K562 (cell line): ENCODE results near the gene OR2Z1. TPM values are rescaled to one million over a fixed set of nuclear protein-coding genes. Genes with fewer than 3 reads are reported as not detected.

Experiments
- ATAC-seq: fragments of 200-7000 bp; cut with Tn5 transposase; 3 replicates; pipeline ENCODE4 v1.9.1; 2020; ENCODE audit warnings: moderate library complexity
- BruUV-seq: library from RNA; stranded (reverse); fragments of 400-500 nt; replicated peaks from 2 replicates; lab custom pipeline; 2021; lab: Mats Ljungman, UMichigan
- CTCF ChIA-PET: fragments of 300-600 bp; formaldehyde crosslinking; extraction: SDS; loops from one replicate; lab custom pipeline; 2021; ENCODE audit warnings: low intra/inter-chr PET ratio; lab: Yijun Ruan, JAX
- POLR2A ChIA-PET: fragments of 300-600, 350-650 bp; sonication (Branson Sonifier 250); formaldehyde crosslinking; extraction: SDS; loops from one replicate; lab custom pipeline; 2021; ENCODE audit warnings: antibody characterized with exemption, inconsistent platforms; lab: Yijun Ruan, JAX
- DNase-seq, 4 experiments: peaks; one replicate each; pipeline versions ENCODE4 v3.0.0 to v3.0.0-alpha.2; 2011 to 2018; ENCODE audit warnings: low spot score in 3 of 4, mixed read lengths in 3 of 4; ENCODE audit errors: extremely low read depth in 1 of 4
- FAIRE-seq: peaks from 2 replicates; lab custom pipeline; 2011; peaks lifted over from hg19 to GRCh38; lab: Jason Lieb, UNC
- H2AFZ ChIP-seq: 2 replicates; pipeline ENCODE4 v1.6.0; 2011; ENCODE audit warnings: low read depth, low read length, control low read depth, inconsistent platforms
- H3K27ac ChIP-seq: fragments of 200-600 bp; 3 replicates; pipeline ENCODE4 v1.8.0; 2011; ENCODE audit warnings: low read depth, mild to moderate bottlenecking, control low read depth, inconsistent platforms, low read length, moderate library complexity, mixed read lengths; ENCODE audit errors: extremely low read depth
- H3K27me3 ChIP-seq, 2 experiments: fragments of 300-600 bp in 1 of 2; 2 replicates in 1 of 2; 3 replicates in 1 of 2; pipeline versions ENCODE4 v1.6.0 to v1.8.0; 2011; ENCODE audit warnings: inconsistent platforms in 2 of 2, low read length in 2 of 2, mild to moderate bottlenecking in 1 of 2, mixed read lengths in 1 of 2, moderate library complexity in 1 of 2; ENCODE audit not compliant: control insufficient read depth in 2 of 2, insufficient read depth in 2 of 2
- H3K36me3 ChIP-seq: fragments of 300-600 bp; 3 replicates; pipeline ENCODE4 v1.8.0; 2011; ENCODE audit warnings: mild to moderate bottlenecking, low read length, inconsistent platforms; ENCODE audit not compliant: control insufficient read depth, insufficient read depth
- H3K4me1 ChIP-seq, 2 experiments: fragments of 200-600 bp in 1 of 2; replicated peaks in 1 of 2; 2 replicates in 1 of 2; 3 replicates in 1 of 2; pipeline versions ENCODE4 v1.5.1 to v1.8.0; 2011; ENCODE audit warnings: inconsistent platforms in 2 of 2, low read length in 2 of 2, mild to moderate bottlenecking in 1 of 2, mixed read lengths in 1 of 2, moderate library complexity in 1 of 2; ENCODE audit not compliant: control insufficient read depth in 2 of 2, insufficient read depth in 2 of 2
- H3K4me2 ChIP-seq: 2 replicates; pipeline ENCODE4 v1.6.1; 2011; ENCODE audit warnings: low read length, control low read depth, inconsistent platforms, mixed read lengths; ENCODE audit not compliant: insufficient read depth
- H3K4me3 ChIP-seq: fragments of 200-600 bp; sonication (generic), shearing (Covaris generic); 2 replicates; pipeline ENCODE4 v1.5.1; 2016; ENCODE audit warnings: control low read depth, inconsistent platforms
- H3K79me2 ChIP-seq: fragments of 200-600 bp; 3 replicates; pipeline ENCODE4 v1.8.0; 2011; ENCODE audit warnings: low read length, inconsistent platforms; ENCODE audit not compliant: control insufficient read depth, insufficient read depth
- H3K9ac ChIP-seq, 2 experiments: 2 replicates each; pipeline versions ENCODE4 v1.6.0 to v1.6.1; 2011; ENCODE audit warnings: low read depth in 2 of 2, low read length in 2 of 2, control low read depth in 1 of 2, inconsistent platforms in 1 of 2, mild to moderate bottlenecking in 1 of 2, mixed read lengths in 1 of 2; ENCODE audit not compliant: insufficient read depth in 1 of 2
- H3K9me1 ChIP-seq: one replicate; pipeline ENCODE4 v1.6.0; 2011; ENCODE audit warnings: inconsistent platforms, mild to moderate bottlenecking, low read length, moderate library complexity; ENCODE audit not compliant: control insufficient read depth, insufficient read depth
- H3K9me3 ChIP-seq: replicated peaks from 2 replicates; pipeline ENCODE4 v1.5.1; 2011; ENCODE audit warnings: low read depth, low read length, inconsistent platforms; ENCODE audit not compliant: control insufficient read depth, insufficient read depth
- H4K20me1 ChIP-seq: replicated peaks from 2 replicates; pipeline ENCODE4 v1.6.1; 2011; ENCODE audit warnings: low read length, inconsistent platforms, mixed read lengths; ENCODE audit not compliant: control insufficient read depth, insufficient read depth
- RBM14 ChIP-seq: fragments of 200-400 bp; formaldehyde crosslinking; IDR thresholded peaks from 2 replicates; pipeline ENCODE4 v1.6.1; 2018; ENCODE audit warnings: low read depth, mild to moderate bottlenecking, low read length, moderate library complexity, borderline replicate concordance; ENCODE audit not compliant: insufficient read depth
- THRAP3 ChIP-seq: fragments of 450-650 bp; IDR thresholded peaks from 2 replicates; pipeline ENCODE4 v1.6.1; 2016; ENCODE audit warnings: mild to moderate bottlenecking, inconsistent platforms, borderline replicate concordance
- WGBS: fragments of 100-300 bp; shearing (Covaris generic); methylation state at CpG from one replicate; pipeline ENCODE4 v1.1.6; 2016; ENCODE audit warnings: low coverage, mixed read lengths; ENCODE audit not compliant: insufficient coverage; ENCODE audit errors: missing lambda C conversion rate; 5-methylcytosine and 5-hydroxymethylcytosine counted together
- in situ Hi-C: fragments of 300-500 bp; cut with MboI; formaldehyde crosslinking; loops from 4 replicates; pipeline ENCODE4 v1.15.0; 2018; ENCODE audit warnings: inconsistent platforms, mixed read lengths
- intact Hi-C: fragments of 100-400 bp; cut with micrococcal nuclease; formaldehyde crosslinking; loops from 2 replicates; pipeline ENCODE4 v1.14.2; 2022
- polyA plus RNA-seq, 8 experiments: library from polyadenylated mRNA; depleted of rRNA in 4 of 8; stranded (reverse) in 5 of 8; unstranded in 3 of 8; fragments of >200 nt; fragmentation: Nextera tagmentation in 2 of 8; fragmentation: Illumina TruSeq in 1 of 8; extraction: Ambion mirVana in 2 of 8; extraction: Trizol in 1 of 8; gene quantifications; 2 replicates each; pipeline versions ENCODE4 v1.2.1 to v1.2.3, GENCODE V29; 2011 to 2014; ENCODE audit warnings: inconsistent platforms in 1 of 8, missing spikeins in 1 of 8
- total RNA-seq, 7 experiments: library from RNA; depleted of rRNA in 6 of 7; stranded (reverse); fragments of >200 nt in 6 of 7; fragmentation: Illumina TruSeq in 2 of 7; extraction: Trizol in 2 of 7; gene quantifications; 2 replicates each; pipeline versions ENCODE4 v1.2.1 to v1.2.3, GENCODE V29; 2011 to 2021; ENCODE audit warnings: low replicate concordance in 1 of 7
- TF ChIP-seq, protein P1 (sequence below): fragments of 450-650 bp; formaldehyde crosslinking; IDR thresholded peaks from 2 replicates; pipeline ENCODE4 v1.4.0; 2020; ENCODE audit warnings: mild to moderate bottlenecking
- TF ChIP-seq, protein P2 (sequence below): fragments of 450-650 bp; IDR thresholded peaks from 2 replicates; pipeline ENCODE4 v1.6.1; 2016; ENCODE audit warnings: mild to moderate bottlenecking, moderate library complexity
- TF ChIP-seq, protein P3 (sequence below): fragments of 250-450 bp; sonication (Bioruptor Pico); IDR thresholded peaks from 2 replicates; pipeline ENCODE4 v1.5.0; 2021

The OR2Z1 gene
- total and polyA plus RNA-seq, 9 of the 15 experiments (the other 6 are each of a cell fraction or from before 2014, with no cell fraction given) = 0.13 TPM; not detected in 8

DNA sequence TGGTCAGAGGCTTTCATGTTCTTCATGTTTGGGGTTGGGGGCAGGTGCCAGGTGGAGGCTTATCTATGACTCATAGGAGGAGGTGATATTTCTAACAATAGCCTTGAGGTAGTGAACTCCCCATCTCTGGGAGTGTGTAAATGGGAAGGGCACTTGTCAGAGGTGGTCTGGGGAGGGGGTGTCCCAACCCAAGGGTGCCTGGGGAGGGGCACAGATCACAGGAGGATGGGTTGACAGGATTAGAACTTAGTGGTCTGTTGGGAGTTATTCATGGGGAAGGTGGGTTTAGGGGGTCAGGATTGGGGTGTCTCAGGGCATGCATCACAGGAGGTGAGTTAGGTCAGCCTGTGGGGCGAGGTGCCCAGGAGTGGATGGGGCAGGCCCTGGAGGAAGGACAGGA, 24.4 kb upstream of the OR2Z1 start (continued):
- TF ChIP-seq, protein P1, sequence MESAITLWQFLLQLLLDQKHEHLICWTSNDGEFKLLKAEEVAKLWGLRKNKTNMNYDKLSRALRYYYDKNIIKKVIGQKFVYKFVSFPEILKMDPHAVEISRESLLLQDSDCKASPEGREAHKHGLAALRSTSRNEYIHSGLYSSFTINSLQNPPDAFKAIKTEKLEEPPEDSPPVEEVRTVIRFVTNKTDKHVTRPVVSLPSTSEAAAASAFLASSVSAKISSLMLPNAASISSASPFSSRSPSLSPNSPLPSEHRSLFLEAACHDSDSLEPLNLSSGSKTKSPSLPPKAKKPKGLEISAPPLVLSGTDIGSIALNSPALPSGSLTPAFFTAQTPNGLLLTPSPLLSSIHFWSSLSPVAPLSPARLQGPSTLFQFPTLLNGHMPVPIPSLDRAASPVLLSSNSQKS (CRISPR knock-in tag) = no peak

DNA sequence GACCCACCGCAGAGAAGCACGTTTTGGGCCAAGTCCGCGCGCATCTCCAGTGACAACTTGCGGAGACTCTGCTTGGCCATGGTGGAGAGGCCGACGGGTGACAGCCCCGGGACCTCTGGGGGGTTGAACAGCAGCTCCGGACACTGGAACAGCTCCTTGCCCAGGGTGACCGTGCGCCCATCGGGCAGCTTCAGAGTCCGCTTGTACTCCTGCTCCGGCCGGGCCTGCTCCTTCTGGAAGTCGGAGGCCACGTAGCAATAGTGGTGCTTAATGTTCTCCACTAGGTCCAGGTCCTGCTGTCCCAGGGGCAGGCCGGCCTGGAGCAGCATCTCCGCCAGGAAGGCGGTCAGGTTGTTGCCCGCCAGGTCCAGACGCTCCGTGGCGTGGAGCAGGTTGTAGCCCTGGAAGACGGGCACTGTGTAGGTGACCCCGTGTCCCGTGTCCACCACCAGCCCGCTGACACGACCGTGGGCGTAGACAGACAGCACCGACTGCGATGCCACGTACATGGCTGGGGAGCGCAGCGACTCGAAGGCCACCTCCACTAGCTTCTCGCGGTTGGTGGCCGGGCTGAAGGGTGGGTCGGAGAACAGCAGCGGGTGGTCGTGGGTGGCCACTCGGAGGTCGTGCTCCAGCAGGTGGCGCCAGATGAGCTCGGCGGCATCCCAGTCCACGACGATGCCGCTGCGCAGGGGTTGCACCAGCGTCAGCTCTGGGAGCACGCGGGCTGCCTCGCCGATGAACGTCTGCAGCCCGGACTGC, 23.6 kb upstream of the OR2Z1 start:
- FAIRE-seq (peak; percentile 37), ATAC-seq (peak; percentile 78), DNase-seq (peak; percentile 32 to 44 (median 36))
- H3K4me3 ChIP-seq = no peak overlapping the region
- peaks cover 0 to 14% of the 10 kb centered on the region in 2 experiments; a peak in 2 of 5 replicates for H3K4me1 ChIP-seq
- POLR2A ChIA-PET = no interaction called here
- no TSS peak for BruUV-seq
- no peaks in the 10 kb centered on the region for H4K20me1 ChIP-seq
- intact Hi-C loops = loop anchor here (2.0 to 10.0 kb wide), 2 partner anchors 83 to 383 kb away; partner anchors contain the start of gene ADAMTS10
- no peak overlapping the region for H3K4me2 ChIP-seq
- H3K9ac ChIP-seq = no peak overlapping the region; a peak in 1 of 4 replicates
- H3K9me1 ChIP-seq = no peaks in the 10 kb centered on the region
- 17% methylated on average over 60 of the region's 60 CpGs for WGBS
- no peaks in the 10 kb centered on the region for H3K36me3 ChIP-seq
- H3K79me2 ChIP-seq = no peaks in the 10 kb centered on the region
- CTCF ChIA-PET = no interaction called here
- peaks cover 0 to 6% of the 10 kb centered on the region in 2 experiments; a peak in 1 of 5 replicates for H3K27me3 ChIP-seq
- H3K9me3 ChIP-seq = no peaks in the 10 kb centered on the region
- no peak overlapping the region for H3K27ac ChIP-seq
- in situ Hi-C loops = loop anchor here (10.0 kb wide), 1 partner anchor 83 kb away; the partner anchor contains the start of gene ADAMTS10
- no peak overlapping the region for H2AFZ ChIP-seq
- TF ChIP-seq, protein P2, sequence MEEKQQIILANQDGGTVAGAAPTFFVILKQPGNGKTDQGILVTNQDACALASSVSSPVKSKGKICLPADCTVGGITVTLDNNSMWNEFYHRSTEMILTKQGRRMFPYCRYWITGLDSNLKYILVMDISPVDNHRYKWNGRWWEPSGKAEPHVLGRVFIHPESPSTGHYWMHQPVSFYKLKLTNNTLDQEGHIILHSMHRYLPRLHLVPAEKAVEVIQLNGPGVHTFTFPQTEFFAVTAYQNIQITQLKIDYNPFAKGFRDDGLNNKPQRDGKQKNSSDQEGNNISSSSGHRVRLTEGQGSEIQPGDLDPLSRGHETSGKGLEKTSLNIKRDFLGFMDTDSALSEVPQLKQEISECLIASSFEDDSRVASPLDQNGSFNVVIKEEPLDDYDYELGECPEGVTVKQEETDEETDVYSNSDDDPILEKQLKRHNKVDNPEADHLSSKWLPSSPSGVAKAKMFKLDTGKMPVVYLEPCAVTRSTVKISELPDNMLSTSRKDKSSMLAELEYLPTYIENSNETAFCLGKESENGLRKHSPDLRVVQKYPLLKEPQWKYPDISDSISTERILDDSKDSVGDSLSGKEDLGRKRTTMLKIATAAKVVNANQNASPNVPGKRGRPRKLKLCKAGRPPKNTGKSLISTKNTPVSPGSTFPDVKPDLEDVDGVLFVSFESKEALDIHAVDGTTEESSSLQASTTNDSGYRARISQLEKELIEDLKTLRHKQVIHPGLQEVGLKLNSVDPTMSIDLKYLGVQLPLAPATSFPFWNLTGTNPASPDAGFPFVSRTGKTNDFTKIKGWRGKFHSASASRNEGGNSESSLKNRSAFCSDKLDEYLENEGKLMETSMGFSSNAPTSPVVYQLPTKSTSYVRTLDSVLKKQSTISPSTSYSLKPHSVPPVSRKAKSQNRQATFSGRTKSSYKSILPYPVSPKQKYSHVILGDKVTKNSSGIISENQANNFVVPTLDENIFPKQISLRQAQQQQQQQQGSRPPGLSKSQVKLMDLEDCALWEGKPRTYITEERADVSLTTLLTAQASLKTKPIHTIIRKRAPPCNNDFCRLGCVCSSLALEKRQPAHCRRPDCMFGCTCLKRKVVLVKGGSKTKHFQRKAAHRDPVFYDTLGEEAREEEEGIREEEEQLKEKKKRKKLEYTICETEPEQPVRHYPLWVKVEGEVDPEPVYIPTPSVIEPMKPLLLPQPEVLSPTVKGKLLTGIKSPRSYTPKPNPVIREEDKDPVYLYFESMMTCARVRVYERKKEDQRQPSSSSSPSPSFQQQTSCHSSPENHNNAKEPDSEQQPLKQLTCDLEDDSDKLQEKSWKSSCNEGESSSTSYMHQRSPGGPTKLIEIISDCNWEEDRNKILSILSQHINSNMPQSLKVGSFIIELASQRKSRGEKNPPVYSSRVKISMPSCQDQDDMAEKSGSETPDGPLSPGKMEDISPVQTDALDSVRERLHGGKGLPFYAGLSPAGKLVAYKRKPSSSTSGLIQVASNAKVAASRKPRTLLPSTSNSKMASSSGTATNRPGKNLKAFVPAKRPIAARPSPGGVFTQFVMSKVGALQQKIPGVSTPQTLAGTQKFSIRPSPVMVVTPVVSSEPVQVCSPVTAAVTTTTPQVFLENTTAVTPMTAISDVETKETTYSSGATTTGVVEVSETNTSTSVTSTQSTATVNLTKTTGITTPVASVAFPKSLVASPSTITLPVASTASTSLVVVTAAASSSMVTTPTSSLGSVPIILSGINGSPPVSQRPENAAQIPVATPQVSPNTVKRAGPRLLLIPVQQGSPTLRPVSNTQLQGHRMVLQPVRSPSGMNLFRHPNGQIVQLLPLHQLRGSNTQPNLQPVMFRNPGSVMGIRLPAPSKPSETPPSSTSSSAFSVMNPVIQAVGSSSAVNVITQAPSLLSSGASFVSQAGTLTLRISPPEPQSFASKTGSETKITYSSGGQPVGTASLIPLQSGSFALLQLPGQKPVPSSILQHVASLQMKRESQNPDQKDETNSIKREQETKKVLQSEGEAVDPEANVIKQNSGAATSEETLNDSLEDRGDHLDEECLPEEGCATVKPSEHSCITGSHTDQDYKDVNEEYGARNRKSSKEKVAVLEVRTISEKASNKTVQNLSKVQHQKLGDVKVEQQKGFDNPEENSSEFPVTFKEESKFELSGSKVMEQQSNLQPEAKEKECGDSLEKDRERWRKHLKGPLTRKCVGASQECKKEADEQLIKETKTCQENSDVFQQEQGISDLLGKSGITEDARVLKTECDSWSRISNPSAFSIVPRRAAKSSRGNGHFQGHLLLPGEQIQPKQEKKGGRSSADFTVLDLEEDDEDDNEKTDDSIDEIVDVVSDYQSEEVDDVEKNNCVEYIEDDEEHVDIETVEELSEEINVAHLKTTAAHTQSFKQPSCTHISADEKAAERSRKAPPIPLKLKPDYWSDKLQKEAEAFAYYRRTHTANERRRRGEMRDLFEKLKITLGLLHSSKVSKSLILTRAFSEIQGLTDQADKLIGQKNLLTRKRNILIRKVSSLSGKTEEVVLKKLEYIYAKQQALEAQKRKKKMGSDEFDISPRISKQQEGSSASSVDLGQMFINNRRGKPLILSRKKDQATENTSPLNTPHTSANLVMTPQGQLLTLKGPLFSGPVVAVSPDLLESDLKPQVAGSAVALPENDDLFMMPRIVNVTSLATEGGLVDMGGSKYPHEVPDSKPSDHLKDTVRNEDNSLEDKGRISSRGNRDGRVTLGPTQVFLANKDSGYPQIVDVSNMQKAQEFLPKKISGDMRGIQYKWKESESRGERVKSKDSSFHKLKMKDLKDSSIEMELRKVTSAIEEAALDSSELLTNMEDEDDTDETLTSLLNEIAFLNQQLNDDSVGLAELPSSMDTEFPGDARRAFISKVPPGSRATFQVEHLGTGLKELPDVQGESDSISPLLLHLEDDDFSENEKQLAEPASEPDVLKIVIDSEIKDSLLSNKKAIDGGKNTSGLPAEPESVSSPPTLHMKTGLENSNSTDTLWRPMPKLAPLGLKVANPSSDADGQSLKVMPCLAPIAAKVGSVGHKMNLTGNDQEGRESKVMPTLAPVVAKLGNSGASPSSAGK = peak; percentile 40; the same call in 1 of the 2 replicates
- TF ChIP-seq RBM14 (0 out of 2 replicates have a peak, but pooled peaks have one; percentile 19), THRAP3 (no peak)
- TF ChIP-seq, protein P3, sequence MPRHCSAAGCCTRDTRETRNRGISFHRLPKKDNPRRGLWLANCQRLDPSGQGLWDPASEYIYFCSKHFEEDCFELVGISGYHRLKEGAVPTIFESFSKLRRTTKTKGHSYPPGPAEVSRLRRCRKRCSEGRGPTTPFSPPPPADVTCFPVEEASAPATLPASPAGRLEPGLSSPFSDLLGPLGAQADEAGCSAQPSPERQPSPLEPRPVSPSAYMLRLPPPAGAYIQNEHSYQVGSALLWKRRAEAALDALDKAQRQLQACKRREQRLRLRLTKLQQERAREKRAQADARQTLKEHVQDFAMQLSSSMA (CRISPR knock-in tag) = no peak
